Activated naive CD8-positive, alpha-beta T cell (primary cell): Measurements from ENCODE around the gene NME3.
"Not testable (repeated sequence)": the region's sequence is repeated elsewhere in the genome, so short reads cannot be mapped to it uniquely, and the experiment has no call there.

Source experiments
- H3K27ac Mint-ChIP-seq: one replicate; pipeline ENCODE4 v1.8.0; 2021; ENCODE audit warnings: mixed read lengths
- H3K27me3 Mint-ChIP-seq: one replicate; pipeline ENCODE4 v1.8.0; 2021; ENCODE audit warnings: mixed read lengths
- H3K36me3 Mint-ChIP-seq: one replicate; pipeline ENCODE4 v1.8.0; 2021; ENCODE audit warnings: mixed read lengths
- H3K4me1 Mint-ChIP-seq: one replicate; pipeline ENCODE4 v1.8.0; 2021; ENCODE audit warnings: low read depth, mixed read lengths
- H3K4me3 Mint-ChIP-seq: one replicate; pipeline ENCODE4 v1.8.0; 2021; ENCODE audit warnings: mild to moderate bottlenecking, mixed read lengths
- H3K9me3 Mint-ChIP-seq: one replicate; pipeline ENCODE4 v1.8.0; 2021; ENCODE audit warnings: low read depth, mixed read lengths

The NME3 gene

GRCh38 chr16:1743376-1744337 lies 27.7 kb downstream of the NME3 start:
- H3K4me1 Mint-ChIP-seq = no peaks in the 10 kb centered on the region
- no peak overlapping the region for H3K27ac Mint-ChIP-seq
- H3K27me3 Mint-ChIP-seq = no peaks in the 10 kb centered on the region
- H3K4me3 Mint-ChIP-seq = no peak overlapping the region
- no peaks in the 10 kb centered on the region for H3K9me3 Mint-ChIP-seq
- no peaks in the 10 kb centered on the region for H3K36me3 Mint-ChIP-seq

DNA sequence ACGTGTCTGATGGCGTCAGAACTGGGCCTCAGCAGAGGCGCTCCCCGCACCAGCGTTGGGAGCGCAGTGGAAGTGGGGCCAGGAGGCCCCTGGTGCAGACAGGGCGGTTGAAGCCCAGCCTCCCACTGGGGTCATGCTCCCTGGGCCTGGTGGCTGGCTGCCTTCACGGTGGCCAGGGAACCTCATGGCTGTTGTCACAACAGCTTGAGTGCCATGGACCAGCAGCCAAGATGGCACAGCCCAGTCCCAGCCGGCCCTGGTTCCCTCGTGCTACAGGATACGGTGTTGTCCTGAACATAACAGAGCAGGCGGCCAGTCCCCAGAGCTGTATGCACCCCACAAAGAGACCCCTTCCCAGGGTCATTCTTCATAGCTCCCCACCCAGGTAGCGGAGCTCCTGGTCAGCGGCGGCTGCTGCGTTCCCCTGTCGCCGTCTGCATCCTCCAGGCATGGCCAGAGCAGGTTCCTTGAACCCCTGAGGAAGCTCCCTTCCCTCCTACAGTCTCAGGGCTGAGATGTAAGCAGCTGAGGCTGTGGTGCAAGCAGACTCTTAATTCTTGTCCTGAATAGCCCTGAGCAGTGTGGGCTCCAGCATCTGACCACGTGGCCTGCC lies 29.7 kb downstream of the NME3 start:
- Mint-ChIP-seq H3K4me3 (no peak overlapping the region), H3K9me3 (no peaks in the 10 kb centered on the region), H3K27ac (no peak overlapping the region), H3K27me3 (no peaks in the 10 kb centered on the region), H3K36me3 (no peaks in the 10 kb centered on the region), H3K4me1 (no peaks in the 10 kb centered on the region)

DNA sequence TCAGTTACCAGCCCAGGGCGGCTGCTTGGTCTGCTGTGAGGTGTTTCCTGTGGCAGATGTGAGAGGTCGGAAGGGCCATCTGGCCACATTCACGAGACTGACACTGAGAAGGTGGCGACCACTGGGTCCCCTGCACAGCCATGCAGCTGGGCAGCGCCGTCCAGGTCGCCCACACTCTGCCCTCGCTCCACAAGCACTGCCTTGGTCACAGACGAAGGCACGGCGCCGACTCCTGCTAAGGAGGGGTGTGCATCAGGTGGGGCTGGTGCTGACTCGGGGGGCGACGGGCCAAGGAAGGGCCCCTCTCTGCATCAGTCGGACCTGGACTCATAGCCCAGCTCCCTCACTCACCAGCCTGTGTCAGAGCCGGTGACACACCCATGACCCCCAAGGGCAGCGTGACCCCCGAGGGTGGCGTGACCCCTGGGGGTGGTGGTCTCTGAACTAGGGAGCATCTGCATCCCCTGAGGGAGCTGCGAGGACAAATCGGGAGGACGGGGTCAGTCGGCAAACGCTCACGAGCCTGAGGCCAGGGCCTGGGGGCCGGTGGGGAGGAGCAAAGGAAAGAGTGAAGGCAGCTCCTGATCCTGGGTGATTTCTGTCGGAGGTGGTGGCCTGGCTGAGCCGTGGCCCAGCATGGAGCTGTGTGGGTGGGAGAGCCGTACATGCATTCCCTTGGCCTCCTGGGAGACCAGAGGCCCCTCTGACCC lies 30.4 kb downstream of the NME3 start:
- no peak overlapping the region for H3K4me3 Mint-ChIP-seq
- H3K4me1 Mint-ChIP-seq = no peaks in the 10 kb centered on the region
- no peaks in the 10 kb centered on the region for H3K27me3 Mint-ChIP-seq
- H3K36me3 Mint-ChIP-seq = no peaks in the 10 kb centered on the region
- H3K27ac Mint-ChIP-seq = no peak overlapping the region
- H3K9me3 Mint-ChIP-seq = no peaks in the 10 kb centered on the region

DNA sequence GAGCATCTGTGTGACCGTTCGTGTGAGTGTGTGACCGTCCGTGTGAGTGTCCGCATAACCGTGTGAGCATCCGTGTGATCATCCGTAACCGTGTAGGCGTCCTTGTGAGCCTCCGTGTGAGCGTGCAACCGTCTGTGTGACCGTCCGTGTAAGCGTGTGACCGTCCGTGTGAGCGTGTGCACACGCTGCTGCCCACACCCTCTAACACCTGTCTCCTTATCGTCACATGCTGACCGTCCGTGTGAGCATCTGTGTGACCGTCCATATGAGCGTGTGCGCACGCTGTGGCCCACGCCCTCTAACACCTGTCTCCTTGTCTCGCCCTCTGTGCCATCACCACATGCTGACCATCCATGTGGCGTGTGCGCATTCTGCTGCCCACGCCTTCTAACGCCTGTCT lies 31.1 kb downstream of the NME3 start:
- no peaks in the 10 kb centered on the region for H3K27me3 Mint-ChIP-seq
- H3K27ac Mint-ChIP-seq = no peak overlapping the region
- H3K36me3 Mint-ChIP-seq = no peaks in the 10 kb centered on the region
- no peaks in the 10 kb centered on the region for H3K4me1 Mint-ChIP-seq
- no peaks in the 10 kb centered on the region for H3K9me3 Mint-ChIP-seq
- H3K4me3 Mint-ChIP-seq = no peak overlapping the region

DNA sequence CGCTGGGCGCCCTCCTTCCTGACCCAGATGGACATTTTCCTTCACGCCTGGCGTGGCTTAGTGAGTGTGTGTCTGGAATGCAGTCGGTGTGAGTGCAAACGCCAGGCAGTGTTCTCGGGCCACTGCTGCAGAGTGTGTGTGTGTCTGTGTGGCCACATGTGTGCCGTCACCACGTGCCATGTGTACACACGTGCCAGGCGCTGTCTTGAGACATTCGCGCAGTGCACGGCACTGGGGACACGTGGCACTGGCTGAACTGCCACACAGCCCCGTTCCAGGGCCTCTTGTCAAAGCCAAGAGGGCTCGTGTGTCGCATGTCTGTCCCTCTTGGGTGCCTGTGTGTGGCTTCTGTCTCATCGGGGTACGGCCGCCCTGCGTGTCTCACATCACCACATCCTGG lies 36.5 kb downstream of the NME3 start:
- H3K9me3 Mint-ChIP-seq = no peaks in the 10 kb centered on the region
- H3K27me3 Mint-ChIP-seq = no peaks in the 10 kb centered on the region
- H3K4me3 Mint-ChIP-seq = no peak overlapping the region
- H3K27ac Mint-ChIP-seq = no peak overlapping the region
- H3K36me3 Mint-ChIP-seq = no peaks in the 10 kb centered on the region
- no peaks in the 10 kb centered on the region for H3K4me1 Mint-ChIP-seq

- no peak overlapping the region for H3K27ac Mint-ChIP-seq
- H3K4me1 Mint-ChIP-seq = no peaks in the 10 kb centered on the region
- no peaks in the 10 kb centered on the region for H3K27me3 Mint-ChIP-seq
- H3K9me3 Mint-ChIP-seq = no peaks in the 10 kb centered on the region
- H3K4me3 Mint-ChIP-seq = no peak overlapping the region
- no peaks in the 10 kb centered on the region for H3K36me3 Mint-ChIP-seq
These were observed 37.2 kb downstream of the NME3 start for GRCh38 chr16:1734123-1734522.

DNA sequence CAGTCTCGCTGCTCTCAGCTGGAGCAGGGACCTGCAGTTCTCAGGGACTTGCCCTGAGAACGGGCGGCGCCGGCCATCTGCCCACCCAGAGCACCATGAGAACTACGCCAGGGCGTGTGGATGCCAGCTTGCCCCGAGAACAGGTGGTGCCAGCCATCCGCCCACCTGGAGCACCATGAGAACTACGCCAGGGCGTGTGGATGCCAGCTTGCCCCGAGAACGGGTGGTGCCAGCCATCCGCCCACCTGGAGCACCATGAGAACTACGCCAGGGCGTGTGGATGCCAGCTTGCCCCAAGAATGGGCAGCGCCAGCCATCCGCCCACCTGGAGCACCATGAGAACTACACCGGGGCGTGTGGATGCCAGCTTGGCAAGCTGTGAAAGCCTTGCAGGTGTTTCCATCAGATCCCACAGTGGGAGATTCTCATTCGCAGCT lies 38.8 kb downstream of the NME3 start:
- not testable (repeated sequence) for H3K4me1 Mint-ChIP-seq, H3K4me3 Mint-ChIP-seq, H3K9me3 Mint-ChIP-seq, H3K27me3 Mint-ChIP-seq, H3K27ac Mint-ChIP-seq, H3K36me3 Mint-ChIP-seq

DNA sequence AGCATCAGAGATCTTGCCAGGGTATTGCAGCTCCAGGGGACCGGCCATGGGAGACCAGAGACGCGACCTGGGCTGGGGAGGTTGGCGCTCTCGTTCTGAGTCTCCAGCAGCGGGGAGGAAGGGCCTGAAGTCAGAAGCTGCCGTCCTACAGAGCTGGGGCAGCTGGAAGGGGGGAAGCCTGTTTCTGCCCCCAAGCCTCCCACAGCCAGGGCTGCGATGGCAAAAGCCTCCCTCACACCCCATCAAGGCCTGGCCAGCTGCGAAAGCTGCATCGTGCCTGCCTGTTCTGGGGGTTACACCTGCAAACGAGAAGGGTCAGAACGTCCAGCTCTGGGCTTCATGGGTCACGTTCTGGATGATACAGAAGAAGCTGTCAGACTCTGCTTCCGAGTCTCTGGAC lies 39.3 kb downstream of the NME3 start:
- no peaks in the 10 kb centered on the region for H3K4me1 Mint-ChIP-seq
- no peak overlapping the region for H3K4me3 Mint-ChIP-seq
- peaks cover 3% of the 10 kb centered on the region for H3K36me3 Mint-ChIP-seq
- no peaks in the 10 kb centered on the region for H3K27me3 Mint-ChIP-seq
- H3K27ac Mint-ChIP-seq = no peak overlapping the region
- H3K9me3 Mint-ChIP-seq = no peaks in the 10 kb centered on the region

DNA sequence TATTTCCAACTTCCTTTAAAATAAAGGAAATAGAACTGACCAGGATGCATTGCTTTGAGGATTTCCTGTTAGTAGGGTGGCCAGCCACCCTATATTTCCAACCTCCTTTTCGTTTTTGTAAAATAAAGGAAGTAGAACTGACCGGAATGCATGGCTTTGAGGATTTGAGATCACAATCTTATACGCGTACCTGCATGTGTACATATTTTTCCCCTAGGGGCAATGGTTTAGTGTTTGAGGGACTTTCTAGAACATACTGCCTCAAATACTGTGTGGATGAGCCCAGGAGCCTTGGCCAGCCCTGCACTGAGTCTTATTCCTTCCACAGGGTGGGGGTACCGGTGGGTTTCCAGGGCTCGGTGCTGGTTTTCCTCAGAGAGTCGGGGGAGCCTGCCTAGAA lies 39.7 kb downstream of the NME3 start:
- Mint-ChIP-seq H3K27me3 (no peaks in the 10 kb centered on the region), H3K9me3 (no peaks in the 10 kb centered on the region), H3K27ac (no peak overlapping the region), H3K36me3 (peaks cover 6% of the 10 kb centered on the region), H3K4me3 (no peak overlapping the region), H3K4me1 (no peaks in the 10 kb centered on the region)

DNA sequence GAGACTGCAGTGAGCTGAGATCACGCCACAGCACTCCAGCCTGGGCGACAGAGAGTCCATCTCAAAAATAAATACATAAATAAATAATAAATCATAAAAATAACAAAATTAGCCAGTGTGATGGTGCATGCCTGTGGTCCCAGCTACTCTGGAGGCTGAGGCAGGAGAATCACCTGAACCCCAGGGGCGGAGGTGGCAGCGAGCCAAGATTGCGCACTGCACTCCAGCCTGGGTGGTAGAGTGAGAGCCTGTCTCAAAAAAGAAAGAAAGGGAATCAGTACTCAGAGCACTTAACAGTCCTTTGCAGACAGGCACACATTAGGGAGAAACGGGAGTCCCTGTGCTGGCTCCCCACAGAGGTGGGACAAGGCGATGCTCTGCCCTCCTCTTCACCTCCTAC lies 40.3 kb downstream of the NME3 start:
- Mint-ChIP-seq H3K4me3 (no peak overlapping the region), H3K36me3 (peaks cover 6% of the 10 kb centered on the region), H3K27me3 (no peaks in the 10 kb centered on the region), H3K4me1 (no peaks in the 10 kb centered on the region), H3K27ac (no peak overlapping the region), H3K9me3 (no peaks in the 10 kb centered on the region)

- Mint-ChIP-seq H3K9me3 (no peaks in the 10 kb centered on the region), H3K36me3 (peaks cover 6% of the 10 kb centered on the region), H3K4me3 (no peak overlapping the region), H3K27ac (no peak overlapping the region), H3K27me3 (no peaks in the 10 kb centered on the region), H3K4me1 (no peaks in the 10 kb centered on the region)
These were observed 41.9 kb downstream of the NME3 start for GRCh38 chr16:1729445-1729844.

DNA sequence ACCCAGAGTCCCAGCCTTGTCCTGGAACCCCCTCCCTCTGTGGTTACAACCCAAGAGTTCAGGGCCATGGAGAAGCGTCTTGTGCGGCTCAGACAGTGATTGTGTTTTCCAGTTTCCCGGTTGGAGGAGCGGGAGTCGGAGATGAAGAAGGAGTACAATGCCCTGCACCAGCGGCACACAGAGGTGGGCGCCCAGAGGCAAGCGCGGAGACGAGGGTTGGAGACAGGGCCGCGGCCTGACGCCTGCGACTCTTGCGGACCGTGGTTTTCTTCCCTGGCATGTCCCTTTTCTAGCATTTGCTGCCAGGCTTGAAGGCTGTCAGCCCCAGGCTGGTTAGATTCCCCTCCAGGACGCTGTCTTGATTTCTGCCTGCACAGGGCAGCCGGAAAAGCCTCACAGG lies 42.3 kb downstream of the NME3 start:
- Mint-ChIP-seq H3K27ac (no peak overlapping the region), H3K4me3 (no peak overlapping the region), H3K9me3 (no peaks in the 10 kb centered on the region), H3K4me1 (no peaks in the 10 kb centered on the region), H3K36me3 (peaks cover 6% of the 10 kb centered on the region), H3K27me3 (no peaks in the 10 kb centered on the region)

- Mint-ChIP-seq H3K9me3 (no peaks in the 10 kb centered on the region), H3K27ac (no peak overlapping the region), H3K4me1 (peaks cover 9% of the 10 kb centered on the region), H3K36me3 (peaks cover 6% of the 10 kb centered on the region), H3K27me3 (no peaks in the 10 kb centered on the region), H3K4me3 (no peak overlapping the region)
These were observed 43.4 kb downstream of the NME3 start for GRCh38 chr16:1727651-1728624.

DNA sequence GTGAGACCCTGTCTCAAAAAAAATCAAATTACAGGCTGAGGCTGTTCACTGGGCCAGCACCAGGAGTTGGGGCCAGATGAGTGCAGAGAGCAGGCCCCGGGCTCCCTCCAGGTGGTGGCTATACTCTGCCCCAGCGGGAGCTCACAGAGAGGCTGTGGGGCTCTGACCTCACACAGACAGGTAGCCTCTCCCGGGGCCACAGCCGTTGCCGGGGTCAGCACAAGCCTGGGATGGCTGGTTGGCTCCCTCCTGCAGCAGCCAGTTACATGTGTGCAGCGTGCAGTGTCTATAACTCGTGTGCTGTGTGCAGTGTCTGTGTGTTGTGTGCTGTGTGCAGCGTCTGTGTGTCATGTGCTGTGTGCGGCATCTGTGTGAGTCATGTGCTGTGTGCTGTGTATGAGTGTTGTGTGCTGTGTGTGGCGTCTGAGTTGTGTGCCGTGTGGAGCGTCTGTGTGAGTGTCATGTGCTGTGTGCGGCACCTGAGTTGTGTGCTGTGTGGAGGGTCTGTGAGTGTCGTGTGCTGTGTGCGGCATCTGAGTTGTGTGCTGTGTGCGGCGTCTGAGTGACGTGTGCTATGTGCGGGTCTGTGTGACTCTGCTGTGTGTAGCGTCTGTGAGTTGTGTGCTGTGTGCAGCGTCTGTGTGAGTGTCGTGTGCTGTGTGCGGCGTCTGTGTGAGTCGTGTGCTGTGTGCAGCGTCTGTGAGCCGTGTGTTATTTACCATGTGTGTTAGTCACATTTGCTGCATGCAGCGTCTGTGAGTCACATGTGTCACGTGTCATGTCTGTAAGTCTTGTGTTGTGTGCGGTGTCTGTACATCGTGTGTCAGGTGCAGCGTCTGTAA lies 44.5 kb downstream of the NME3 start:
- Mint-ChIP-seq H3K27ac (peak overlapping the region; percentile 58), H3K4me3 (no peak overlapping the region), H3K4me1 (peaks cover 15% of the 10 kb centered on the region), H3K9me3 (no peaks in the 10 kb centered on the region), H3K27me3 (no peaks in the 10 kb centered on the region), H3K36me3 (peaks cover 6% of the 10 kb centered on the region)
